ENCODE results near the gene TTN.

The TTN gene

GRCh38 chr2:178723786-178724346, 83.4 kb downstream of the TTN start:
- H2AFZ ChIP-seq (ENCODE audit: low read length) = no peak overlapping the region
- H3K9me3 ChIP-seq (ENCODE audit: insufficient read depth, low read depth, low read length) = no peaks in the 10 kb centered on the region
- H3K27me3 ChIP-seq (ENCODE audit: insufficient read depth, low read length, poor library complexity, severe bottlenecking) = no peaks in the 10 kb centered on the region
- H3K9ac ChIP-seq (ENCODE audit: low read depth, low read length, poor library complexity, severe bottlenecking) = no peak overlapping the region
- H3K4me2 ChIP-seq (ENCODE audit: low read depth, low read length, poor library complexity, severe bottlenecking) = no peak overlapping the region
- H3K4me1 ChIP-seq (ENCODE audit: insufficient read depth, low read length, poor library complexity, severe bottlenecking) = no peaks in the 10 kb centered on the region
- H3K36me3 ChIP-seq (ENCODE audit: insufficient read depth, low read length) = no peaks in the 10 kb centered on the region
- TF ChIP-seq EZH2phosphoT487 (IDR thresholded peaks at IDR 0.05; ENCODE audit: borderline replicate concordance) = no peak
- TF ChIP-seq, protein P1, sequence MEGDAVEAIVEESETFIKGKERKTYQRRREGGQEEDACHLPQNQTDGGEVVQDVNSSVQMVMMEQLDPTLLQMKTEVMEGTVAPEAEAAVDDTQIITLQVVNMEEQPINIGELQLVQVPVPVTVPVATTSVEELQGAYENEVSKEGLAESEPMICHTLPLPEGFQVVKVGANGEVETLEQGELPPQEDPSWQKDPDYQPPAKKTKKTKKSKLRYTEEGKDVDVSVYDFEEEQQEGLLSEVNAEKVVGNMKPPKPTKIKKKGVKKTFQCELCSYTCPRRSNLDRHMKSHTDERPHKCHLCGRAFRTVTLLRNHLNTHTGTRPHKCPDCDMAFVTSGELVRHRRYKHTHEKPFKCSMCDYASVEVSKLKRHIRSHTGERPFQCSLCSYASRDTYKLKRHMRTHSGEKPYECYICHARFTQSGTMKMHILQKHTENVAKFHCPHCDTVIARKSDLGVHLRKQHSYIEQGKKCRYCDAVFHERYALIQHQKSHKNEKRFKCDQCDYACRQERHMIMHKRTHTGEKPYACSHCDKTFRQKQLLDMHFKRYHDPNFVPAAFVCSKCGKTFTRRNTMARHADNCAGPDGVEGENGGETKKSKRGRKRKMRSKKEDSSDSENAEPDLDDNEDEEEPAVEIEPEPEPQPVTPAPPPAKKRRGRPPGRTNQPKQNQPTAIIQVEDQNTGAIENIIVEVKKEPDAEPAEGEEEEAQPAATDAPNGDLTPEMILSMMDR (conservative IDR thresholded peaks at IDR 0.05; ENCODE audit: low read length) = no peak
- no peaks in the 10 kb centered on the region for H4K20me1 ChIP-seq (ENCODE audit: insufficient read depth, low read length, poor library complexity, severe bottlenecking)
- no peaks in the 10 kb centered on the region for H3K9me2 ChIP-seq (replicated peaks; ENCODE audit: low read depth, low read length)
- H3F3A ChIP-seq (ENCODE audit: low read depth) = no peaks in the 10 kb centered on the region
- H3K4me3 ChIP-seq (ENCODE audit: low read length, poor library complexity, severe bottlenecking) = no peak overlapping the region
- H3K79me2 ChIP-seq (ENCODE audit: insufficient read depth, low read length) = no peaks in the 10 kb centered on the region

GRCh38 chr2:178722296-178722695, 84.9 kb downstream of the TTN start:
- Histone ChIP-seq H2AFZ (ENCODE audit: low read length) (no peak overlapping the region), H3K9me2 (replicated peaks; ENCODE audit: low read depth, low read length) (no peaks in the 10 kb centered on the region), H4K20me1 (ENCODE audit: insufficient read depth, low read length, poor library complexity, severe bottlenecking) (no peaks in the 10 kb centered on the region), H3K36me3 (ENCODE audit: insufficient read depth, low read length) (no peaks in the 10 kb centered on the region), H3K4me3 (ENCODE audit: low read length, poor library complexity, severe bottlenecking) (no peak overlapping the region), H3K27me3 (ENCODE audit: insufficient read depth, low read length, poor library complexity, severe bottlenecking) (no peaks in the 10 kb centered on the region), H3K4me1 (ENCODE audit: insufficient read depth, low read length, poor library complexity, severe bottlenecking) (no peaks in the 10 kb centered on the region), H3K4me2 (ENCODE audit: low read depth, low read length, poor library complexity, severe bottlenecking) (no peak overlapping the region), H3K9me3 (ENCODE audit: insufficient read depth, low read depth, low read length) (no peaks in the 10 kb centered on the region), H3F3A (ENCODE audit: low read depth) (no peaks in the 10 kb centered on the region), H3K79me2 (ENCODE audit: insufficient read depth, low read length) (no peaks in the 10 kb centered on the region), H3K9ac (ENCODE audit: low read depth, low read length, poor library complexity, severe bottlenecking) (no peak overlapping the region)
- TF ChIP-seq EZH2phosphoT487 (IDR thresholded peaks at IDR 0.05; ENCODE audit: borderline replicate concordance) = no peak
- TF ChIP-seq, protein P1 (conservative IDR thresholded peaks at IDR 0.05; ENCODE audit: low read length) = no peak

DNA sequence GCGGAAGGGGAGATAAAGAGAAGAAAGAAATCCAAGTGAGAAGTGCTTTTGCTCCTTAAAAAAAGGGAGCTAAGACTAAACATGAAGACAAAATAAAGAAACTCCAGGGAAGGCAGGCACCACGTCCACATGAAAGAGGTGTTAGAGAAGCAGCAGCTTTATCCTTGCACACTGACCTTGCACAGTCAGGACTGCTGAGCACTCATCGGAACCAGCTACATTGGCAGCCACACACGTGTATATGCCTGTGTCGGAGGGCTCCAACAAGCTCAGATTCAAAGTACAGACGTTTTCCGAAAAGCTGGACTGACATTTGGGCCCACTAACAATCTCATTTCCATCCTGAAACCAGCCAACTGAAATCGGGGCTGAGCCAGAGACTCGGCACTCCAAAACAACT, 88.2 kb downstream of the TTN start:
- no peaks in the 10 kb centered on the region for H3K4me1 ChIP-seq (ENCODE audit: insufficient read depth, low read length, poor library complexity, severe bottlenecking)
- TF ChIP-seq EZH2phosphoT487 (IDR thresholded peaks at IDR 0.05; ENCODE audit: borderline replicate concordance) = no peak
- TF ChIP-seq, protein P1 (conservative IDR thresholded peaks at IDR 0.05; ENCODE audit: low read length) = no peak
- no peaks in the 10 kb centered on the region for H3K79me2 ChIP-seq (ENCODE audit: insufficient read depth, low read length)
- no peak overlapping the region for H3K4me2 ChIP-seq (ENCODE audit: low read depth, low read length, poor library complexity, severe bottlenecking)
- H3K9ac ChIP-seq (ENCODE audit: low read depth, low read length, poor library complexity, severe bottlenecking) = no peak overlapping the region
- no peaks in the 10 kb centered on the region for H3K9me2 ChIP-seq (replicated peaks; ENCODE audit: low read depth, low read length)
- no peaks in the 10 kb centered on the region for H3F3A ChIP-seq (ENCODE audit: low read depth)
- H3K36me3 ChIP-seq (ENCODE audit: insufficient read depth, low read length) = no peaks in the 10 kb centered on the region
- no peaks in the 10 kb centered on the region for H3K9me3 ChIP-seq (ENCODE audit: insufficient read depth, low read depth, low read length)
- H3K4me3 ChIP-seq (ENCODE audit: low read length, poor library complexity, severe bottlenecking) = no peak overlapping the region
- H2AFZ ChIP-seq (ENCODE audit: low read length) = no peak overlapping the region
- no peaks in the 10 kb centered on the region for H3K27me3 ChIP-seq (ENCODE audit: insufficient read depth, low read length, poor library complexity, severe bottlenecking)
- H4K20me1 ChIP-seq (ENCODE audit: insufficient read depth, low read length, poor library complexity, severe bottlenecking) = no peaks in the 10 kb centered on the region
